ENCODE measurements around the gene TXLNG.

GRCh38 chrX:16756724-16757123 lies 29.5 kb upstream of the TXLNG start:
- TF ChIP-seq POLR2A (IDR thresholded peaks at IDR 0.05) (no peak), CTCF (IDR thresholded peaks at IDR 0.05) (no peak)

Measured in lower leg skin (tissue), 3 donors.